BLaER1 treated with 17β-estradiol and CSF1 and Interleukin-3, amounts not matched to agents 10 nM and 100 nM (cell line): ENCODE measurements around the gene ATP1A1.

Source experiments
- H3K27ac ChIP-seq, 11 experiments: shearing (Covaris generic); formaldehyde crosslinking; 2 replicates each; pipeline ENCODE4 v1.8.1; 2022
- H3K27me3 ChIP-seq, 11 experiments: shearing (Covaris generic); formaldehyde crosslinking; 2 replicates each; pipeline ENCODE4 v1.8.1; 2022
- H3K36me3 ChIP-seq, 11 experiments: shearing (Covaris generic); formaldehyde crosslinking; 2 replicates each; pipeline ENCODE4 v1.8.1; 2022
- H3K4me1 ChIP-seq, 10 experiments: shearing (Covaris generic); formaldehyde crosslinking; 2 replicates each; pipeline ENCODE4 v1.8.1; 2022
- H3K4me2 ChIP-seq, 11 experiments: shearing (Covaris generic); formaldehyde crosslinking; 2 replicates each; pipeline ENCODE4 v1.8.1; 2022
- H3K4me3 ChIP-seq, 10 experiments: shearing (Covaris generic); formaldehyde crosslinking; 2 replicates each; pipeline ENCODE4 v1.8.1; 2022
- H3K9ac ChIP-seq, 11 experiments: shearing (Covaris generic); formaldehyde crosslinking; 2 replicates each; pipeline ENCODE4 v1.8.1; 2022
- H3K9me3 ChIP-seq, 11 experiments: shearing (Covaris generic); formaldehyde crosslinking; replicated peaks in 1 of 11; 2 replicates each; pipeline ENCODE4 v1.8.1; 2022
- H4K20me1 ChIP-seq, 11 experiments: shearing (Covaris generic); formaldehyde crosslinking; 2 replicates each; pipeline ENCODE4 v1.8.1; 2022
- Cebpa-rat ChIP-seq, 11 experiments: shearing (Covaris generic); IDR thresholded peaks; 2 replicates each; pipeline ENCODE4 v1.8.1; 2022

ATP1A1 gene

GRCh38 chr1:116389686-116390085, 16.6 kb downstream of the ATP1A1 start:
- peaks cover 100% of the 10 kb centered on the region in 11 experiments for H3K36me3 ChIP-seq

DNA sequence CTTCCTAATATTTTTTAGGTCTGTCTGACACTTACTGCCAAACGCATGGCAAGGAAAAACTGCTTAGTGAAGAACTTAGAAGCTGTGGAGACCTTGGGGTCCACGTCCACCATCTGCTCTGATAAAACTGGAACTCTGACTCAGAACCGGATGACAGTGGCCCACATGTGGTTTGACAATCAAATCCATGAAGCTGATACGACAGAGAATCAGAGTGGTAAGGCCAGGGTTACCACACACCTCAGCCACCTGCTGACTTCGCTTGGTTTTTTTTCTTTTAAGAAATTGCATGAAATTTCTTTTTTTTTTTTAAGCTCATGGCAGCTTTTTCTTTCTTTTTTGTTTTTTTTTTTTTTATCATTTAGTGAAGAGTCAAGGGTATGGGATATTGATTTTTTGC, 17.2 kb downstream of the ATP1A1 start:
- no peaks in the 10 kb centered on the region for H3K9me3 ChIP-seq
- H3K4me1 ChIP-seq = peaks cover 0 to 14% (median 0%) of the 10 kb centered on the region in 10 experiments; a peak in 1 of 20 replicates
- peaks cover 100% of the 10 kb centered on the region in 11 experiments for H3K36me3 ChIP-seq
- no peaks in the 10 kb centered on the region for H3K27me3 ChIP-seq
- TF ChIP-seq Cebpa-rat (IDR thresholded peaks at IDR 0.05) = no peak
- no peak overlapping the region for H3K4me2 ChIP-seq
- H4K20me1 ChIP-seq = peaks cover 0 to 94% (median 48%) of the 10 kb centered on the region in 11 experiments; a peak in 18 of 22 replicates
- H3K9ac ChIP-seq = no peak overlapping the region
- H3K4me3 ChIP-seq = no peak overlapping the region
- no peak overlapping the region for H3K27ac ChIP-seq

More at GRCh38 chr1:116389686-116390085, 16.6 kb downstream of the ATP1A1 start:
- H3K4me2 ChIP-seq = no peak overlapping the region
- TF ChIP-seq Cebpa-rat (IDR thresholded peaks at IDR 0.05) = no peak
- H3K27ac ChIP-seq = no peak overlapping the region
- H3K9me3 ChIP-seq = no peaks in the 10 kb centered on the region
- peaks cover 1 to 94% (median 48%) of the 10 kb centered on the region in 11 experiments; a peak in 18 of 22 replicates for H4K20me1 ChIP-seq
- peaks cover 0 to 14% (median 0%) of the 10 kb centered on the region in 10 experiments; a peak in 1 of 20 replicates for H3K4me1 ChIP-seq
- no peak overlapping the region for H3K4me3 ChIP-seq
- H3K9ac ChIP-seq = no peak overlapping the region
- H3K27me3 ChIP-seq = no peaks in the 10 kb centered on the region

DNA sequence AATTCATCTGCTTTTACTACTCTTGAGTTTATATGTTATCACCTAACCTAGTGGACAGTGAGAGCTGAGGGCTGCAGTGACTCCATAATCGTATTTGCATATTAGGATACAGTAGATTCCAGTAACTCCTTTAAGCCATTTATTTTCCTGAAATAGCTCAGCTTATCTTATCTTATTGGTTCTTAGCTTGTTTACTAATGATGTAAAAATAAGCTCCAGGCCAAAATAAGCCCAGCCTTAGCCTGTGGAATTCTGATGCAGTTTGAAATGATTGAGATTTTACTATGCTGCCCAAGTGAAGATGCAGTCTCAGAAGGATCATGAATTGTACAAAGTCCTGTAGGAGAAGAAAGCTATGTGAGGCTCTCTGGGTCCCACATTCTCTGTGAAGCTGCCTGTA, 18.1 kb downstream of the ATP1A1 start:
- no peaks in the 10 kb centered on the region for H3K9me3 ChIP-seq
- no peak for TF ChIP-seq Cebpa-rat (IDR thresholded peaks at IDR 0.05)
- H3K4me3 ChIP-seq = no peak overlapping the region
- H3K9ac ChIP-seq = no peak overlapping the region
- no peak overlapping the region for H3K4me2 ChIP-seq
- H3K27ac ChIP-seq = no peak overlapping the region
- peaks cover 99 to 100% (median 100%) of the 10 kb centered on the region in 11 experiments for H3K36me3 ChIP-seq
- peaks cover 0 to 93% (median 44%) of the 10 kb centered on the region in 11 experiments; a peak in 17 of 22 replicates for H4K20me1 ChIP-seq
- peaks cover 0 to 14% (median 0%) of the 10 kb centered on the region in 10 experiments; a peak in 1 of 20 replicates for H3K4me1 ChIP-seq
- no peaks in the 10 kb centered on the region for H3K27me3 ChIP-seq

GRCh38 chr1:116392717-116393404, 19.8 kb downstream of the ATP1A1 start:
- H4K20me1 ChIP-seq = peaks cover 0 to 85% (median 37%) of the 10 kb centered on the region in 11 experiments; a peak in 13 of 22 replicates
- no peak overlapping the region for H3K4me2 ChIP-seq
- H3K4me3 ChIP-seq = no peak overlapping the region
- H3K9ac ChIP-seq = no peak overlapping the region
- no peaks in the 10 kb centered on the region for H3K9me3 ChIP-seq
- no peak for TF ChIP-seq Cebpa-rat (IDR thresholded peaks at IDR 0.05)
- H3K36me3 ChIP-seq = peaks cover 99 to 100% (median 100%) of the 10 kb centered on the region in 11 experiments
- no peaks in the 10 kb centered on the region for H3K27me3 ChIP-seq
- peaks cover 0 to 10% (median 0%) of the 10 kb centered on the region in 10 experiments; a peak in 1 of 20 replicates for H3K4me1 ChIP-seq
- no peak overlapping the region for H3K27ac ChIP-seq

GRCh38 chr1:116393792-116394191, 20.7 kb downstream of the ATP1A1 start:
- Histone ChIP-seq H3K27ac (no peak overlapping the region), H3K4me3 (no peak overlapping the region), H3K4me2 (no peak overlapping the region), H3K9ac (no peak overlapping the region), H3K27me3 (no peaks in the 10 kb centered on the region), H3K36me3 (peaks cover 99 to 100% (median 100%) of the 10 kb centered on the region in 11 experiments), H4K20me1 (peaks cover 0 to 83% (median 27%) of the 10 kb centered on the region in 11 experiments; a peak in 14 of 22 replicates), H3K4me1 (0 out of 20 replicates have a peak, but pooled peaks cover 0 to under 1% (median 0%) of the 10 kb centered on the region in 10 experiments), H3K9me3 (no peaks in the 10 kb centered on the region)
- no peak for TF ChIP-seq Cebpa-rat (IDR thresholded peaks at IDR 0.05)

- no peak overlapping the region for H3K4me3 ChIP-seq
- H3K27me3 ChIP-seq = no peaks in the 10 kb centered on the region
- no peaks in the 10 kb centered on the region for H3K9me3 ChIP-seq
- no peak overlapping the region for H3K27ac ChIP-seq
- H3K4me1 ChIP-seq = no peaks in the 10 kb centered on the region
- peaks cover 99 to 100% (median 100%) of the 10 kb centered on the region in 11 experiments for H3K36me3 ChIP-seq
- TF ChIP-seq Cebpa-rat (IDR thresholded peaks at IDR 0.05) = no peak
- no peak overlapping the region for H3K4me2 ChIP-seq
- no peak overlapping the region for H3K9ac ChIP-seq
- peaks cover 0 to 79% (median 23%) of the 10 kb centered on the region in 11 experiments; a peak in 14 of 22 replicates for H4K20me1 ChIP-seq
Measured at GRCh38 chr1:116394270-116394669, 21.2 kb downstream of the ATP1A1 start.

DNA sequence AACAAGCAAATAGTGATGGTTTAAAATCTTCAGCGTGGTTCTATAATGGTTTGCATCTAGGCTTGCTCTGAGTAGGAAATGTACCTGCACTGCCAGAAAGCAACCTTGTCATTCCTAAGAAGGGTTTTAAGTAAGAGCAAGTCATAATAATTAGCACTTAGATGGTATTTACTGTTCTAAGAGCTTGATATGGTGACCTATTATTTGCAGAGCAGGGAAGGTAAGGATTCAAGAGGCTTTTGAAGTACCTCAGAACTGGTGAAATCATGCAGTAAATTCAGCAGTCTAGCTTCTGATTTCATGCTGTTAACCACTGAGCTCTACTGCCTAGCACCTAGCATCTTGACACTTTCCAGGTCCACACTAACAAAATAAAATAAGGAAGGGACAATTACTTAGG, 23.7 kb downstream of the ATP1A1 start:
- no peaks in the 10 kb centered on the region for H3K9me3 ChIP-seq
- H3K27me3 ChIP-seq = no peaks in the 10 kb centered on the region
- no peak overlapping the region for H3K27ac ChIP-seq
- H3K4me3 ChIP-seq = no peak overlapping the region
- H4K20me1 ChIP-seq = peaks cover 0 to 57% (median 29%) of the 10 kb centered on the region in 11 experiments; a peak in 14 of 22 replicates
- peaks cover 99 to 100% (median 100%) of the 10 kb centered on the region in 11 experiments for H3K36me3 ChIP-seq
- H3K4me2 ChIP-seq = no peak overlapping the region
- H3K4me1 ChIP-seq = no peaks in the 10 kb centered on the region
- no peak overlapping the region for H3K9ac ChIP-seq
- TF ChIP-seq Cebpa-rat (IDR thresholded peaks at IDR 0.05) = no peak

GRCh38 chr1:116397728-116398127, 24.7 kb downstream of the ATP1A1 start:
- no peak overlapping the region for H3K9ac ChIP-seq
- peaks cover 0 to 57% (median 22%) of the 10 kb centered on the region in 11 experiments; a peak in 12 of 22 replicates for H4K20me1 ChIP-seq
- H3K4me3 ChIP-seq = no peak overlapping the region
- no peak for TF ChIP-seq Cebpa-rat (IDR thresholded peaks at IDR 0.05)
- H3K36me3 ChIP-seq = peaks cover 99 to 100% (median 100%) of the 10 kb centered on the region in 11 experiments
- no peaks in the 10 kb centered on the region for H3K4me1 ChIP-seq
- H3K27me3 ChIP-seq = no peaks in the 10 kb centered on the region
- H3K27ac ChIP-seq = no peak overlapping the region
- H3K9me3 ChIP-seq = no peaks in the 10 kb centered on the region
- no peak overlapping the region for H3K4me2 ChIP-seq

- no peaks in the 10 kb centered on the region for H3K9me3 ChIP-seq
- H3K4me2 ChIP-seq = no peak overlapping the region
- no peaks in the 10 kb centered on the region for H3K4me1 ChIP-seq
- no peak for TF ChIP-seq Cebpa-rat (IDR thresholded peaks at IDR 0.05)
- H3K36me3 ChIP-seq = peaks cover 100% of the 10 kb centered on the region in 11 experiments
- no peaks in the 10 kb centered on the region for H3K27me3 ChIP-seq
- no peak overlapping the region for H3K4me3 ChIP-seq
- H3K27ac ChIP-seq = no peak overlapping the region
- H3K9ac ChIP-seq = no peak overlapping the region
- H4K20me1 ChIP-seq = peaks cover 0 to 62% (median 41%) of the 10 kb centered on the region in 11 experiments; a peak in 15 of 22 replicates
Measured at GRCh38 chr1:116400780-116401179, 27.7 kb downstream of the ATP1A1 start.
